Kidney (tissue), 14 donors: ENCODE data around the gene RASAL2. TPM values are rescaled to one million over a fixed set of nuclear protein-coding genes. Genes with fewer than 3 reads are reported as not detected.

Experiments
- DNase-seq, 5 donors: peaks; one replicate each; pipeline ENCODE4 v3.0.0-alpha.2; 2013 to 2020
- FAIRE-seq: peaks from 2 replicates; lab custom pipeline; 2012; peaks lifted over from hg19 to GRCh38; lab: Jason Lieb, UNC
- H3K27ac ChIP-seq, 2 donors: one replicate each; pipeline ENCODE4 v1.7.0; 2013; ENCODE audit warnings: low read depth in 2 of 2, low read length in 2 of 2, inconsistent platforms in 1 of 2
- H3K27me3 ChIP-seq: one replicate; pipeline ENCODE4 v1.7.1; 2013; ENCODE audit warnings: low read length, inconsistent platforms; ENCODE audit not compliant: control insufficient read depth, insufficient read depth
- H3K36me3 ChIP-seq, 3 donors: one replicate each; pipeline versions ENCODE4 v1.7.0 to v1.7.1; 2013; ENCODE audit warnings: low read length in 3 of 3, control low read depth in 1 of 3, inconsistent platforms in 1 of 3; ENCODE audit not compliant: insufficient read depth in 3 of 3, control insufficient read depth in 2 of 3
- H3K4me1 ChIP-seq, 3 donors: one replicate each; pipeline versions ENCODE4 v1.7.0 to v1.7.1; 2013; ENCODE audit warnings: low read length in 3 of 3, inconsistent platforms in 1 of 3, low read depth in 1 of 3; ENCODE audit not compliant: control insufficient read depth in 2 of 3, insufficient read depth in 2 of 3
- H3K4me3 ChIP-seq, 3 donors: one replicate each; pipeline versions ENCODE4 v1.7.0 to v1.8.1; 2013; ENCODE audit warnings: low read length in 3 of 3, control low read depth in 1 of 3, inconsistent platforms in 1 of 3
- H3K9ac ChIP-seq, 3 donors: one replicate each; pipeline versions ENCODE4 v1.7.0 to v1.7.1; 2013; ENCODE audit warnings: low read length in 3 of 3, control low read depth in 1 of 3, inconsistent platforms in 1 of 3
- H3K9me3 ChIP-seq, 3 donors: one replicate each; pipeline versions ENCODE4 v1.7.0 to v1.7.1; 2013; ENCODE audit warnings: low read length in 3 of 3, control low read depth in 1 of 3, inconsistent platforms in 1 of 3; ENCODE audit not compliant: control insufficient read depth in 2 of 3, insufficient read depth in 1 of 3
- intact Hi-C: fragments of 100-400 bp; cut with DNase I; formaldehyde crosslinking; loops from one replicate; pipeline ENCODE4 v1.11.1; 2022
- polyA plus RNA-seq: library from polyadenylated mRNA; stranded (reverse); fragments of 350-450 nt; fragmentation: Illumina TruSeq; extraction: RNeasy Lipid Tissue Mini Kit (QIAGEN cat#74804); gene quantifications from one replicate; pipeline ENCODE4 v1.2.3, GENCODE V29; 2014; ENCODE audit warnings: low read depth, low replicate concordance; ENCODE audit not compliant: insufficient read depth
- total RNA-seq: library from RNA; stranded (reverse); fragmentation: NEBNext Ultra II Directional; extraction: Animal tissue kit (Norgen Biotek cat#: 25700); gene quantifications from one replicate; pipeline ENCODE4 v1.2.1, GENCODE V29; 2021
- TF ChIP-seq, protein P1 (sequence below): IDR thresholded peaks from 3 replicates; pipeline ENCODE4 v1.5.1; 2012; ENCODE audit warnings: mild to moderate bottlenecking, moderate library complexity, borderline replicate concordance; ENCODE audit not compliant: insufficient read depth; ENCODE audit errors: extremely low read depth
- donor health status: control.
- donor health status: control.
- donor health status: control.
- donor health status: control.
- donor health status: control.
- donor health status: DM: yes; HTN: yes; CAD: no.
- donor health status: Normal renal cell carcinoma (clear cell type).

RASAL2 gene
- total and polyA plus RNA-seq, 2 donors from 2014 or later = 2.2 to 26.5 TPM

DNA sequence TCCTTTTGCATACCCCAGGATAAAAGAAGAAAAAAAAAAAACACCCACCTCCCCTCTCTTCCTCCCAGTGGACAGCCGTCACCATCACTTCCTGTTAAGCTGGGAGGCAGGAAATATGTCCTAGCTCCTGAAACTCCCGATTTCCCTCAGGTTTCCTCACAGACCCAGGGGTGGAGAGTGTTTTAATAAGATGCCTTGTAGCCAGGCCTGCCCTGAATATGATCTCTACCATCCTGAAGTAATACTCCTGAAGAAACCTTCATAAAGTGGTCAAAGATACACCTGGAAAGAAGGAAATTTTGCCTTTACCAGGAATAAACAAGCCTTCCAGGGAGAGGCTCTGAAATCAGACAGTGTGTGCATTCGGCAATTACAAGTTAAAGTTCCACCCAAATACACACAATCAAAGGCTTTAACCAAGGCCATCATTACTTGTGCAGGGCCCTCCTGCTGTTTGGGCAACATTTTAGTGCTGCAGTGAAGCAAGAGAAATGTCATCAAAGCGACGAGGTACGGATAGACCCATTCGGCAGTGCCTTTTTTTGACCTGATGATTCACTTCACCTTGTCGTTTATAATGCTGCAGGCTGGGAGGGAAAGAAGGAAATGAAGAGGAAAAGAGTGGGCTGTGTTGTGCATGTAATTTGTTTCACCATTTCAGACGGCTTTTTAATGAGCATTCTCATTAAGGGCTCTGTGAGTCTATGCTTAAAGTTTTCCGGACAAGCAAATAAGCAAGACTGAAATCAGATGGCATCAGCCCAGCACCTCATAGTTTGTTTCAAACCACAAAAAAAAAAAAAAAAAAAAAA is 41.0 kb upstream of the RASAL2 start:
- Histone ChIP-seq H3K4me1 (peaks cover 0 to 24% (median 15%) of the 10 kb centered on the region in 3 donors), H3K27ac (no peak overlapping the region), H3K9ac (peak overlapping the region in 1 of 3 donors; percentile 28), H3K36me3 (no peaks in the 10 kb centered on the region), H3K27me3 (no peaks in the 10 kb centered on the region), H3K4me3 (peak overlapping the region in 1 of 3 donors; percentile 4), H3K9me3 (no peaks in the 10 kb centered on the region)
- TF ChIP-seq, protein P1, sequence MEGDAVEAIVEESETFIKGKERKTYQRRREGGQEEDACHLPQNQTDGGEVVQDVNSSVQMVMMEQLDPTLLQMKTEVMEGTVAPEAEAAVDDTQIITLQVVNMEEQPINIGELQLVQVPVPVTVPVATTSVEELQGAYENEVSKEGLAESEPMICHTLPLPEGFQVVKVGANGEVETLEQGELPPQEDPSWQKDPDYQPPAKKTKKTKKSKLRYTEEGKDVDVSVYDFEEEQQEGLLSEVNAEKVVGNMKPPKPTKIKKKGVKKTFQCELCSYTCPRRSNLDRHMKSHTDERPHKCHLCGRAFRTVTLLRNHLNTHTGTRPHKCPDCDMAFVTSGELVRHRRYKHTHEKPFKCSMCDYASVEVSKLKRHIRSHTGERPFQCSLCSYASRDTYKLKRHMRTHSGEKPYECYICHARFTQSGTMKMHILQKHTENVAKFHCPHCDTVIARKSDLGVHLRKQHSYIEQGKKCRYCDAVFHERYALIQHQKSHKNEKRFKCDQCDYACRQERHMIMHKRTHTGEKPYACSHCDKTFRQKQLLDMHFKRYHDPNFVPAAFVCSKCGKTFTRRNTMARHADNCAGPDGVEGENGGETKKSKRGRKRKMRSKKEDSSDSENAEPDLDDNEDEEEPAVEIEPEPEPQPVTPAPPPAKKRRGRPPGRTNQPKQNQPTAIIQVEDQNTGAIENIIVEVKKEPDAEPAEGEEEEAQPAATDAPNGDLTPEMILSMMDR = no peak
- FAIRE-seq (no peak), DNase-seq (peak in 2 of 5 donors; percentile 41 to 42)
- intact Hi-C loops = no loop called here

DNA sequence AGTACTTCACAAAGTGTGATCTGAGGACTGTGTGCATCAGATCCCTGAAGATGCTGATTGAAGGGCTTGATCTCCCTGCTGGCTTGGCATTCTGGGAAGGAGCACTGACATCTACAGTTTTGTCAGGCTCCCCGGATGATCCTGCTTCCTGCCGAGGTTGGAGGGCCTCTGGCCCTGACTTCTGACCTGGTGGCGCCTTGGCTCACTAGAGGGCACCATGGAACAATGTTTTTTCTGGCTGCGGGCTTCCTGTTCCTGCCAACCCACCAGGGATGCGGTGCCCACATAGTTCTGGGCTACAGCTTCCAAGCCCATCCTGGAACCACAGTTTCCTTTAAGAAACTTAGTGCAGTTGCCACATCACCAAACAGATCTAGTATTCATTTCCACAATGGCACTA is 38.8 kb upstream of the RASAL2 start:
- TF ChIP-seq, protein P1 = no peak
- DNase-seq = no peak
- no peak overlapping the region for H3K9ac ChIP-seq
- H3K4me1 ChIP-seq = peaks cover 0 to 30% (median 23%) of the 10 kb centered on the region in 3 donors
- no peaks in the 10 kb centered on the region for H3K36me3 ChIP-seq
- H3K4me3 ChIP-seq = no peak overlapping the region
- intact Hi-C loops = no loop called here
- no peak overlapping the region for H3K27ac ChIP-seq
- FAIRE-seq = no peak
- H3K9me3 ChIP-seq = no peaks in the 10 kb centered on the region
- no peaks in the 10 kb centered on the region for H3K27me3 ChIP-seq

DNA sequence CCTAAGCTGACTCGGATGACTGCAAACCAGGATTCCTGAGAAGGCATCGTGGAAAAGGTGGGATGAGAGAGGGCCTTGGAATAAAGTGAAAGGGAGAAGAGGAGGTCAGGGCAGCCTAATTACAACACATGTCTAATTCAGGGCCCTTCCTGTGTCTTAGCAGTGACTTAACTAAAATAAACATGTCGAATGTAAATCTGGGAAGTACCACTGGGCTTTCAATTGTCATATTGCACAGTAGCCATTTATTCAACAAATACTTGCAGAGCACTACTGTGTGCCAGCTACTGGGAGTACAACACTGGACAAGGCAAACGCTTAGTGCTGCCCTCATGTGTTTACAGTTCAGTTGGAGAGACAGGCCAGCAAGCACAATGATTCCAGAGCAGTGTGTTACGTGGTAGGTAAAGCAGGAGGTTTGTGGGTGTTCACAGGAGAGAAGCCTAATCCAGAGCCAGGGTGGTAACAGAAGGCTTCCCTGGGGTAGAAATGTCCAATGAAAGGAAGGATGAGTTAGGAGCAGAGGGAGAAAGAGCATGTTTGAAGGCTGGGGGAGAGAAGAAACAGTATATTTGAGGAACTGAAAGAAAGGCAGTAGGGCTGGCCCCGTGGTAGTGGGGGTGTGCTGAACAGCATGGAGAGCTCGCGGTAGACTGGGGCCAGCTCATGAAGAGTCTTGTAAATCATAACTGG is 38.0 kb upstream of the RASAL2 start:
- H3K9me3 ChIP-seq = no peaks in the 10 kb centered on the region
- H3K27me3 ChIP-seq = no peaks in the 10 kb centered on the region
- no peak overlapping the region for H3K9ac ChIP-seq
- peak overlapping the region in 1 of 2 donors; percentile 76 for H3K27ac ChIP-seq
- intact Hi-C loops = no loop called here
- FAIRE-seq (no peak), DNase-seq (no peak)
- TF ChIP-seq, protein P1 = peak; percentile 18
- peaks cover 0 to 31% (median 23%) of the 10 kb centered on the region in 3 donors for H3K4me1 ChIP-seq
- H3K36me3 ChIP-seq = no peaks in the 10 kb centered on the region
- peak overlapping the region in 1 of 3 donors; percentile 7 for H3K4me3 ChIP-seq
